Liver (tissue), 9 donors: ENCODE results near the gene ITPRID2. TPM values are rescaled to one million over a fixed set of nuclear protein-coding genes. Genes with fewer than 3 reads are reported as not detected.

Source experiments
- DNase-seq: peaks from one replicate; pipeline ENCODE4 v3.0.0-alpha.2; 2017; ENCODE audit warnings: low spot score
- H3K27ac ChIP-seq, 2 donors: one replicate each; pipeline ENCODE4 v1.7.0; 2013; ENCODE audit warnings: inconsistent platforms in 2 of 2, low read length in 2 of 2, control low read depth in 1 of 2, low read depth in 1 of 2, mild to moderate bottlenecking in 1 of 2
- H3K27me3 ChIP-seq, 4 donors: one replicate each; pipeline versions ENCODE4 v1.6.1 to v1.7.0; 2013; ENCODE audit warnings: low read length in 3 of 4, inconsistent platforms in 1 of 4, mild to moderate bottlenecking in 1 of 4, moderate library complexity in 1 of 4; ENCODE audit not compliant: control insufficient read depth in 4 of 4, insufficient read depth in 4 of 4
- H3K36me3 ChIP-seq, 4 donors: one replicate each; pipeline versions ENCODE4 v1.6.1 to v1.7.0; 2013; ENCODE audit warnings: low read length in 3 of 4, mild to moderate bottlenecking in 3 of 4, low read depth in 1 of 4, moderate library complexity in 1 of 4; ENCODE audit not compliant: control insufficient read depth in 4 of 4, insufficient read depth in 3 of 4
- H3K4me1 ChIP-seq, 4 donors: one replicate each; pipeline versions ENCODE4 v1.6.1 to v1.7.0; 2013; ENCODE audit warnings: low read length in 3 of 4, mild to moderate bottlenecking in 3 of 4, moderate library complexity in 1 of 4; ENCODE audit not compliant: control insufficient read depth in 4 of 4, insufficient read depth in 4 of 4
- H3K4me3 ChIP-seq, 3 donors: one replicate each; pipeline versions ENCODE4 v1.6.1 to v1.7.0; 2013; ENCODE audit warnings: low read length in 3 of 3, control low read depth in 1 of 3, low read depth in 1 of 3, mild to moderate bottlenecking in 1 of 3
- H3K9ac ChIP-seq, 2 donors: one replicate each; pipeline ENCODE4 v1.7.0; 2013; ENCODE audit warnings: low read length in 2 of 2, mild to moderate bottlenecking in 2 of 2, moderate library complexity in 2 of 2, control low read depth in 1 of 2, low read depth in 1 of 2
- H3K9me3 ChIP-seq, 4 donors: one replicate each; pipeline versions ENCODE4 v1.6.1 to v1.7.0; 2013; ENCODE audit warnings: low read length in 3 of 4; ENCODE audit not compliant: control insufficient read depth in 4 of 4
- ATF3 ChIP-seq: IDR thresholded peaks from 2 replicates; pipeline ENCODE4 v1.6.1; 2016; ENCODE audit warnings: antibody characterized with exemption
- CTCF ChIP-seq: fragments of 150-350 bp; IDR thresholded peaks from 2 replicates; pipeline ENCODE4 v1.5.1; 2017; ENCODE audit warnings: improper control_type of control experiment, low read depth, low read length; ENCODE audit not compliant: missing input control
- EGR1 ChIP-seq, 2 donors: IDR thresholded peaks; 2 replicates each; pipeline ENCODE4 v1.6.1; 2016 to 2018; ENCODE audit warnings: antibody characterized with exemption in 2 of 2, low read depth in 2 of 2
- FOXA1 ChIP-seq: IDR thresholded peaks from 2 replicates; pipeline ENCODE4 v1.6.1; 2016; ENCODE audit warnings: antibody characterized with exemption
- FOXA2 ChIP-seq: IDR thresholded peaks from 2 replicates; pipeline ENCODE4 v1.6.1; 2016; ENCODE audit warnings: antibody characterized with exemption
- GABPA ChIP-seq, 2 donors: IDR thresholded peaks in 1 of 2; conservative IDR thresholded peaks in 1 of 2; 2 replicates each; pipeline ENCODE4 v1.6.1; 2016; ENCODE audit warnings: antibody characterized with exemption in 2 of 2, mild to moderate bottlenecking in 1 of 2, moderate library complexity in 1 of 2
- HNF4A ChIP-seq, 2 donors: conservative IDR thresholded peaks; 2 replicates each; pipeline ENCODE4 v1.6.1; 2016; ENCODE audit warnings: antibody characterized with exemption in 2 of 2, mild to moderate bottlenecking in 2 of 2
- MAX ChIP-seq: IDR thresholded peaks from 2 replicates; pipeline ENCODE4 v1.6.1; 2016; ENCODE audit warnings: antibody characterized with exemption
- NR2F2 ChIP-seq: IDR thresholded peaks from 2 replicates; pipeline ENCODE4 v1.6.1; 2016; ENCODE audit warnings: antibody characterized with exemption
- RAD21 ChIP-seq, 2 donors: IDR thresholded peaks; 2 replicates each; pipeline ENCODE4 v1.6.1; 2016; ENCODE audit warnings: antibody characterized with exemption in 2 of 2, mild to moderate bottlenecking in 2 of 2
- SP1 ChIP-seq: IDR thresholded peaks from 2 replicates; pipeline ENCODE4 v1.6.1; 2018; ENCODE audit warnings: antibody characterized with exemption, mild to moderate bottlenecking
- TAF1 ChIP-seq: conservative IDR thresholded peaks from 2 replicates; pipeline ENCODE4 v1.6.1; 2016; ENCODE audit warnings: antibody characterized with exemption, mild to moderate bottlenecking
- YY1 ChIP-seq: IDR thresholded peaks from 2 replicates; pipeline ENCODE4 v1.6.1; 2016; ENCODE audit warnings: antibody characterized with exemption, mild to moderate bottlenecking
- ZBTB33 ChIP-seq: IDR thresholded peaks from 2 replicates; pipeline ENCODE4 v1.6.1; 2016; ENCODE audit warnings: antibody characterized with exemption
- WGBS: extraction: QIAGEN DNeasy Blood & Tissue Kit; methylation state at CpG from one replicate; pipeline ENCODE4 v1.1.7; 2013; 5-methylcytosine and 5-hydroxymethylcytosine counted together
- polyA plus RNA-seq, 2 donors: library from polyadenylated mRNA; stranded (reverse) in 1 of 2; unstranded in 1 of 2; fragments of 200-250 nt in 1 of 2; fragments of >200 nt in 1 of 2; fragmentation: Nextera tagmentation in 1 of 2; extraction: Ambion mirVana in 1 of 2; gene quantifications; one replicate each; pipeline versions ENCODE4 v1.2.1 to v1.2.3, GENCODE V29; 2013 to 2015
- total RNA-seq, 2 donors: library from RNA; depleted of rRNA; stranded (reverse); fragments of >200 nt; gene quantifications; one replicate each; pipeline ENCODE4 v1.2.3, GENCODE V29; 2014
- donor health status: healthy.
- donor health status: healthy.
- donor health status: healthy.
- donor health status: healthy.
- donor health status: healthy.

Gene ITPRID2
- total and polyA plus RNA-seq, 4 donors = 31.2 to 145 (median 55.1) TPM

GRCh38 chr2:181859803-181860202 lies 31.7 kb upstream of the ITPRID2 start:
- TF ChIP-seq HNF4A (conservative IDR thresholded peaks at IDR 0.05) (no peak), FOXA2 (no peak), SP1 (no peak), ZBTB33 (no peak), TAF1 (no peak), FOXA1 (no peak)

GRCh38 chr2:181861379-181861778 lies 30.2 kb upstream of the ITPRID2 start:
- 91% methylated on average over 4 of the region's 4 CpGs for WGBS
- Histone ChIP-seq H3K9me3 (no peaks in the 10 kb centered on the region), H3K27me3 (no peaks in the 10 kb centered on the region), H3K4me1 (no peaks in the 10 kb centered on the region), H3K4me3 (no peak overlapping the region), H3K9ac (no peak overlapping the region), H3K27ac (no peak overlapping the region), H3K36me3 (no peaks in the 10 kb centered on the region)
- no peak for DNase-seq
- TF ChIP-seq RAD21 (IDR thresholded peaks at IDR 0.05) = no peak
- TF ChIP-seq FOXA1 = no peak
- TF ChIP-seq GABPA (IDR thresholded peaks at IDR 0.05 in 1 of 2, conservative IDR thresholded peaks at IDR 0.05 in 1 of 2) = no peak
- TF ChIP-seq NR2F2 = no peak
- TF ChIP-seq ZBTB33 = no peak
- TF ChIP-seq CTCF = no peak
- TF ChIP-seq TAF1 = no peak
- TF ChIP-seq MAX = no peak
- no peak for TF ChIP-seq ATF3
- TF ChIP-seq YY1 = no peak
- no peak for TF ChIP-seq SP1
- no peak for TF ChIP-seq EGR1 (IDR thresholded peaks at IDR 0.05; ENCODE audit: low read depth in 2 of 2)

More at GRCh38 chr2:181859803-181860202, 31.7 kb upstream of the ITPRID2 start:
- Histone ChIP-seq H3K9me3 (no peaks in the 10 kb centered on the region), H3K9ac (no peak overlapping the region), H3K4me1 (no peaks in the 10 kb centered on the region), H3K27me3 (no peaks in the 10 kb centered on the region), H3K36me3 (no peaks in the 10 kb centered on the region), H3K27ac (no peak overlapping the region), H3K4me3 (no peak overlapping the region)
- no peak for DNase-seq
